WTC11 (cell line): ENCODE measurements around the gene DENND4B. TPM values are rescaled to one million over a fixed set of nuclear protein-coding genes. Genes with fewer than 3 reads are reported as not detected.

Experiments
- ATF1 ChIP-seq: sonication (generic); formaldehyde crosslinking; IDR thresholded peaks from 2 replicates; pipeline ENCODE4 v1.8.1; 2023; ENCODE audit warnings: mild to moderate bottlenecking, moderate library complexity, missing genetic modification reagents
- CREM ChIP-seq: sonication (generic); formaldehyde crosslinking; IDR thresholded peaks from 2 replicates; pipeline ENCODE4 v1.8.1; 2022; ENCODE audit warnings: mild to moderate bottlenecking, missing genetic modification reagents, moderate library complexity
- EMX1 ChIP-seq: fragments of 250-450 bp; sonication (Bioruptor Pico); IDR thresholded peaks from 2 replicates; pipeline ENCODE4 v1.8.0; 2021; ENCODE audit warnings: mild to moderate bottlenecking
- ESRRA ChIP-seq: sonication (generic); formaldehyde crosslinking; IDR thresholded peaks from 2 replicates; pipeline ENCODE4 v1.8.1; 2022; ENCODE audit warnings: mild to moderate bottlenecking, missing genetic modification reagents, borderline replicate concordance
- FOXJ3 ChIP-seq: sonication (generic); formaldehyde crosslinking; IDR thresholded peaks from 2 replicates; pipeline ENCODE4 v1.9.0; 2021; ENCODE audit warnings: missing genetic modification reagents, mild to moderate bottlenecking, borderline replicate concordance
- GTF2I ChIP-seq: fragments of 250-450 bp; sonication (Bioruptor Pico); conservative IDR thresholded peaks from 2 replicates; pipeline ENCODE4 v1.4.0; 2021; ENCODE audit warnings: mild to moderate bottlenecking
- HMGA2 ChIP-seq: fragments of 250-450 bp; sonication (Bioruptor Pico); IDR thresholded peaks from 2 replicates; pipeline ENCODE4 v1.4.0; 2021; ENCODE audit warnings: mild to moderate bottlenecking, moderate library complexity
- JUN ChIP-seq: sonication (generic); formaldehyde crosslinking; IDR thresholded peaks from 2 replicates; pipeline ENCODE4 v1.8.0; 2023; ENCODE audit warnings: mild to moderate bottlenecking, missing genetic modification reagents
- MXD4 ChIP-seq: fragments of 250-450 bp; sonication (Bioruptor Pico); IDR thresholded peaks from 2 replicates; pipeline ENCODE4 v1.8.0; 2021; ENCODE audit warnings: mild to moderate bottlenecking, moderate library complexity, borderline replicate concordance
- OVOL2 ChIP-seq: fragments of 250-450 bp; sonication (Bioruptor Pico); IDR thresholded peaks from 2 replicates; pipeline ENCODE4 v1.9.0; 2021; ENCODE audit warnings: mild to moderate bottlenecking, borderline replicate concordance
- SMAD4 ChIP-seq: sonication (generic); formaldehyde crosslinking; IDR thresholded peaks from 2 replicates; pipeline ENCODE4 v1.8.0; 2022; ENCODE audit warnings: mild to moderate bottlenecking, missing genetic modification reagents
- SOX15 ChIP-seq: fragments of 250-450 bp; sonication (Bioruptor Pico); IDR thresholded peaks from 2 replicates; pipeline ENCODE4 v1.9.0; 2021; ENCODE audit warnings: mild to moderate bottlenecking
- ZNF317 ChIP-seq: sonication (generic); formaldehyde crosslinking; IDR thresholded peaks from 2 replicates; pipeline ENCODE4 v1.8.1; 2023; ENCODE audit warnings: low read depth, mild to moderate bottlenecking, moderate library complexity, missing genetic modification reagents, borderline replicate concordance
- ZNF396 ChIP-seq: fragments of 250-450 bp; sonication (Bioruptor Pico); IDR thresholded peaks from 2 replicates; pipeline ENCODE4 v1.8.0; 2021; ENCODE audit warnings: mild to moderate bottlenecking, moderate library complexity, borderline replicate concordance
- ZNF416 ChIP-seq: fragments of 250-450 bp; sonication (Bioruptor Pico); IDR thresholded peaks from 2 replicates; pipeline ENCODE4 v1.9.0; 2021; ENCODE audit warnings: mild to moderate bottlenecking, inconsistent platforms
- total RNA-seq: library from RNA; stranded (reverse); gene quantifications from 3 replicates; pipeline ENCODE4 v1.2.3, GENCODE V29; 2021
- TF ChIP-seq, protein P1 (sequence below): fragments of 250-450 bp; sonication (Bioruptor Pico); IDR thresholded peaks from 2 replicates; pipeline ENCODE4 v1.9.0; 2021; ENCODE audit warnings: mild to moderate bottlenecking, borderline replicate concordance
- TF ChIP-seq, protein P2 (sequence below): sonication (generic); formaldehyde crosslinking; IDR thresholded peaks from 2 replicates; pipeline ENCODE4 v1.8.1; 2023; ENCODE audit warnings: mild to moderate bottlenecking, missing genetic modification reagents
- TF ChIP-seq, protein P3 (sequence below): sonication (generic); formaldehyde crosslinking; IDR thresholded peaks from 2 replicates; pipeline ENCODE4 v1.8.0; 2023; ENCODE audit warnings: missing genetic modification reagents
- TF ChIP-seq, protein P4 (sequence below): sonication (generic); formaldehyde crosslinking; IDR thresholded peaks from 2 replicates; pipeline ENCODE4 v1.8.1; 2022; ENCODE audit warnings: low read depth, mild to moderate bottlenecking, moderate library complexity, missing genetic modification reagents, borderline replicate concordance
- TF ChIP-seq, protein P5 (sequence below): sonication (generic); formaldehyde crosslinking; IDR thresholded peaks from 2 replicates; pipeline ENCODE4 v1.8.1; 2022; ENCODE audit warnings: mild to moderate bottlenecking, moderate library complexity, missing genetic modification reagents
- TF ChIP-seq, protein P6 (sequence below): sonication (generic); formaldehyde crosslinking; IDR thresholded peaks from 2 replicates; pipeline ENCODE4 v1.8.0; 2022; ENCODE audit warnings: mild to moderate bottlenecking, missing genetic modification reagents
- TF ChIP-seq, protein P7 (sequence below): sonication (generic); formaldehyde crosslinking; IDR thresholded peaks from 2 replicates; pipeline ENCODE4 v1.8.0; 2022; ENCODE audit warnings: mild to moderate bottlenecking, missing genetic modification reagents
- TF ChIP-seq, protein P8 (sequence below): sonication (generic); formaldehyde crosslinking; IDR thresholded peaks from 2 replicates; pipeline ENCODE4 v1.8.1; 2023; ENCODE audit warnings: mild to moderate bottlenecking, missing genetic modification reagents, borderline replicate concordance

Gene DENND4B
- total RNA-seq, 1 experiment from 2014 or later, result 93.1 TPM

DNA sequence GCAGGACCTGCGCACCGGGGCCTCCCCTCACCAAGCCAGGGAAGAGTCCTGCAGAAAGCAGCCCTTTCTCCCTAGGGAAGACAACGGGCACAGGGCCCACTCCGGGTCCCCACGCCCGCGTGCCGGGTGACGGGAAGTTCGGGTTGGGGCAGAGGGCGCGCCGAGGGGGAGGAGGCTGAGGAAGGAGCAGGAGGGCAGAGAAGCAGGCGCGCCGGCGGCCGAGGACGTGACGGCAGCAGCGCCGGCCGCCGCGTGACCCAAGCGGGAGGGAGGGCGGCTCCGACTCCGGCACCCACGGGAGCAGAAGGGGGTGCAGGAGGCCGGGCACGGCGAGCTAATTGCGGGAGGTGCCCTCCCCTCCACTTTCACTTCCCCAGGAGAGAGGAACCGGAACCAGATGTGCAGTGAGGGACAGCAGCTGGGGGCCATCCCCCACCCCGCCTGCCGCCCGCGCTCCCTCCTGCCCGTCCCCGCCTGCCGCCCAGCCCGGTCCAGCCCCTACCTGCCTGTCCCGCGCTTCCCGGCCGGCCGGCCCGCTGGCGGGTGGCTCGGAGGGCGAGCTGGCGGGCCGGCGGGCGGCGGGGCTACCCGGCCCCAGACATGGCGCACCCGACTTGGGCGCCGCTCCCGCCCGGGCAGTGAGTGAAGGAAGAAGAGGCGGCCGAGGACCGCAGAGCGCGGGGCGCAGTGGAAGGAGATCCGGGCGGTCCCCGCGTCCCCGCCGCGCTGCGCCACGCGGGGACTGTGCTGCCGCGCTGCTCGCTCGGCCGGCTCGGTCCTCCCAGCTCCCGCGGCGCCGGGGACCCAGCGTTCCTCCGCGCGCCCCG is 510 bp downstream of the DENND4B start (continued):
- TF ChIP-seq, protein P1, sequence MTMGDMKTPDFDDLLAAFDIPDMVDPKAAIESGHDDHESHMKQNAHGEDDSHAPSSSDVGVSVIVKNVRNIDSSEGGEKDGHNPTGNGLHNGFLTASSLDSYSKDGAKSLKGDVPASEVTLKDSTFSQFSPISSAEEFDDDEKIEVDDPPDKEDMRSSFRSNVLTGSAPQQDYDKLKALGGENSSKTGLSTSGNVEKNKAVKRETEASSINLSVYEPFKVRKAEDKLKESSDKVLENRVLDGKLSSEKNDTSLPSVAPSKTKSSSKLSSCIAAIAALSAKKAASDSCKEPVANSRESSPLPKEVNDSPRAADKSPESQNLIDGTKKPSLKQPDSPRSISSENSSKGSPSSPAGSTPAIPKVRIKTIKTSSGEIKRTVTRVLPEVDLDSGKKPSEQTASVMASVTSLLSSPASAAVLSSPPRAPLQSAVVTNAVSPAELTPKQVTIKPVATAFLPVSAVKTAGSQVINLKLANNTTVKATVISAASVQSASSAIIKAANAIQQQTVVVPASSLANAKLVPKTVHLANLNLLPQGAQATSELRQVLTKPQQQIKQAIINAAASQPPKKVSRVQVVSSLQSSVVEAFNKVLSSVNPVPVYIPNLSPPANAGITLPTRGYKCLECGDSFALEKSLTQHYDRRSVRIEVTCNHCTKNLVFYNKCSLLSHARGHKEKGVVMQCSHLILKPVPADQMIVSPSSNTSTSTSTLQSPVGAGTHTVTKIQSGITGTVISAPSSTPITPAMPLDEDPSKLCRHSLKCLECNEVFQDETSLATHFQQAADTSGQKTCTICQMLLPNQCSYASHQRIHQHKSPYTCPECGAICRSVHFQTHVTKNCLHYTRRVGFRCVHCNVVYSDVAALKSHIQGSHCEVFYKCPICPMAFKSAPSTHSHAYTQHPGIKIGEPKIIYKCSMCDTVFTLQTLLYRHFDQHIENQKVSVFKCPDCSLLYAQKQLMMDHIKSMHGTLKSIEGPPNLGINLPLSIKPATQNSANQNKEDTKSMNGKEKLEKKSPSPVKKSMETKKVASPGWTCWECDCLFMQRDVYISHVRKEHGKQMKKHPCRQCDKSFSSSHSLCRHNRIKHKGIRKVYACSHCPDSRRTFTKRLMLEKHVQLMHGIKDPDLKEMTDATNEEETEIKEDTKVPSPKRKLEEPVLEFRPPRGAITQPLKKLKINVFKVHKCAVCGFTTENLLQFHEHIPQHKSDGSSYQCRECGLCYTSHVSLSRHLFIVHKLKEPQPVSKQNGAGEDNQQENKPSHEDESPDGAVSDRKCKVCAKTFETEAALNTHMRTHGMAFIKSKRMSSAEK (CRISPR knock-in tag), result no peak
- TF ChIP-seq, protein P2, sequence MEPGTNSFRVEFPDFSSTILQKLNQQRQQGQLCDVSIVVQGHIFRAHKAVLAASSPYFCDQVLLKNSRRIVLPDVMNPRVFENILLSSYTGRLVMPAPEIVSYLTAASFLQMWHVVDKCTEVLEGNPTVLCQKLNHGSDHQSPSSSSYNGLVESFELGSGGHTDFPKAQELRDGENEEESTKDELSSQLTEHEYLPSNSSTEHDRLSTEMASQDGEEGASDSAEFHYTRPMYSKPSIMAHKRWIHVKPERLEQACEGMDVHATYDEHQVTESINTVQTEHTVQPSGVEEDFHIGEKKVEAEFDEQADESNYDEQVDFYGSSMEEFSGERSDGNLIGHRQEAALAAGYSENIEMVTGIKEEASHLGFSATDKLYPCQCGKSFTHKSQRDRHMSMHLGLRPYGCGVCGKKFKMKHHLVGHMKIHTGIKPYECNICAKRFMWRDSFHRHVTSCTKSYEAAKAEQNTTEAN (CRISPR knock-in tag), result 0 out of 2 replicates have a peak, but pooled peaks have one; percentile 22
- TF ChIP-seq, protein P3, sequence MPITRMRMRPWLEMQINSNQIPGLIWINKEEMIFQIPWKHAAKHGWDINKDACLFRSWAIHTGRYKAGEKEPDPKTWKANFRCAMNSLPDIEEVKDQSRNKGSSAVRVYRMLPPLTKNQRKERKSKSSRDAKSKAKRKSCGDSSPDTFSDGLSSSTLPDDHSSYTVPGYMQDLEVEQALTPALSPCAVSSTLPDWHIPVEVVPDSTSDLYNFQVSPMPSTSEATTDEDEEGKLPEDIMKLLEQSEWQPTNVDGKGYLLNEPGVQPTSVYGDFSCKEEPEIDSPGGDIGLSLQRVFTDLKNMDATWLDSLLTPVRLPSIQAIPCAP, result 0 out of 2 replicates have a peak, but pooled peaks have one; percentile 66
- TF ChIP-seq CREM (no peak), ZNF416 (no peak), ZNF317 (CRISPR knock-in tag) (no peak), ZNF396 (CRISPR knock-in tag) (no peak), GTF2I (CRISPR knock-in tag) (no peak), SMAD4 (CRISPR knock-in tag) (no peak), EMX1 (CRISPR knock-in tag) (no peak), JUN (CRISPR knock-in tag) (0 out of 2 replicates have a peak, but pooled peaks have one; percentile 31), ATF1 (no peak), ESRRA (no peak), HMGA2 (CRISPR knock-in tag) (no peak), FOXJ3 (CRISPR knock-in tag) (no peak), SOX15 (CRISPR knock-in tag) (no peak), OVOL2 (CRISPR knock-in tag) (no peak), MXD4 (CRISPR knock-in tag) (no peak)
- TF ChIP-seq, protein P4, sequence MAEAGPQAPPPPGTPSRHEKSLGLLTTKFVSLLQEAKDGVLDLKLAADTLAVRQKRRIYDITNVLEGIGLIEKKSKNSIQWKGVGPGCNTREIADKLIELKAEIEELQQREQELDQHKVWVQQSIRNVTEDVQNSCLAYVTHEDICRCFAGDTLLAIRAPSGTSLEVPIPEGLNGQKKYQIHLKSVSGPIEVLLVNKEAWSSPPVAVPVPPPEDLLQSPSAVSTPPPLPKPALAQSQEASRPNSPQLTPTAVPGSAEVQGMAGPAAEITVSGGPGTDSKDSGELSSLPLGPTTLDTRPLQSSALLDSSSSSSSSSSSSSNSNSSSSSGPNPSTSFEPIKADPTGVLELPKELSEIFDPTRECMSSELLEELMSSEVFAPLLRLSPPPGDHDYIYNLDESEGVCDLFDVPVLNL (CRISPR knock-in tag), result no peak
- TF ChIP-seq, protein P5, sequence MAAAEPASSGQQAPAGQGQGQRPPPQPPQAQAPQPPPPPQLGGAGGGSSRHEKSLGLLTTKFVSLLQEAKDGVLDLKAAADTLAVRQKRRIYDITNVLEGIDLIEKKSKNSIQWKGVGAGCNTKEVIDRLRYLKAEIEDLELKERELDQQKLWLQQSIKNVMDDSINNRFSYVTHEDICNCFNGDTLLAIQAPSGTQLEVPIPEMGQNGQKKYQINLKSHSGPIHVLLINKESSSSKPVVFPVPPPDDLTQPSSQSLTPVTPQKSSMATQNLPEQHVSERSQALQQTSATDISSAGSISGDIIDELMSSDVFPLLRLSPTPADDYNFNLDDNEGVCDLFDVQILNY, result no peak
- TF ChIP-seq, protein P6, sequence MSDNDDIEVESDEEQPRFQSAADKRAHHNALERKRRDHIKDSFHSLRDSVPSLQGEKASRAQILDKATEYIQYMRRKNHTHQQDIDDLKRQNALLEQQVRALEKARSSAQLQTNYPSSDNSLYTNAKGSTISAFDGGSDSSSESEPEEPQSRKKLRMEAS (CRISPR knock-in tag), result peak; percentile 47; the same call in 1 of the 2 replicates
- TF ChIP-seq, protein P7, sequence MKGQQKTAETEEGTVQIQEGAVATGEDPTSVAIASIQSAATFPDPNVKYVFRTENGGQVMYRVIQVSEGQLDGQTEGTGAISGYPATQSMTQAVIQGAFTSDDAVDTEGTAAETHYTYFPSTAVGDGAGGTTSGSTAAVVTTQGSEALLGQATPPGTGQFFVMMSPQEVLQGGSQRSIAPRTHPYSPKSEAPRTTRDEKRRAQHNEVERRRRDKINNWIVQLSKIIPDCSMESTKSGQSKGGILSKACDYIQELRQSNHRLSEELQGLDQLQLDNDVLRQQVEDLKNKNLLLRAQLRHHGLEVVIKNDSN, result peak; percentile 64; the same call in 1 of the 2 replicates
- TF ChIP-seq, protein P8, sequence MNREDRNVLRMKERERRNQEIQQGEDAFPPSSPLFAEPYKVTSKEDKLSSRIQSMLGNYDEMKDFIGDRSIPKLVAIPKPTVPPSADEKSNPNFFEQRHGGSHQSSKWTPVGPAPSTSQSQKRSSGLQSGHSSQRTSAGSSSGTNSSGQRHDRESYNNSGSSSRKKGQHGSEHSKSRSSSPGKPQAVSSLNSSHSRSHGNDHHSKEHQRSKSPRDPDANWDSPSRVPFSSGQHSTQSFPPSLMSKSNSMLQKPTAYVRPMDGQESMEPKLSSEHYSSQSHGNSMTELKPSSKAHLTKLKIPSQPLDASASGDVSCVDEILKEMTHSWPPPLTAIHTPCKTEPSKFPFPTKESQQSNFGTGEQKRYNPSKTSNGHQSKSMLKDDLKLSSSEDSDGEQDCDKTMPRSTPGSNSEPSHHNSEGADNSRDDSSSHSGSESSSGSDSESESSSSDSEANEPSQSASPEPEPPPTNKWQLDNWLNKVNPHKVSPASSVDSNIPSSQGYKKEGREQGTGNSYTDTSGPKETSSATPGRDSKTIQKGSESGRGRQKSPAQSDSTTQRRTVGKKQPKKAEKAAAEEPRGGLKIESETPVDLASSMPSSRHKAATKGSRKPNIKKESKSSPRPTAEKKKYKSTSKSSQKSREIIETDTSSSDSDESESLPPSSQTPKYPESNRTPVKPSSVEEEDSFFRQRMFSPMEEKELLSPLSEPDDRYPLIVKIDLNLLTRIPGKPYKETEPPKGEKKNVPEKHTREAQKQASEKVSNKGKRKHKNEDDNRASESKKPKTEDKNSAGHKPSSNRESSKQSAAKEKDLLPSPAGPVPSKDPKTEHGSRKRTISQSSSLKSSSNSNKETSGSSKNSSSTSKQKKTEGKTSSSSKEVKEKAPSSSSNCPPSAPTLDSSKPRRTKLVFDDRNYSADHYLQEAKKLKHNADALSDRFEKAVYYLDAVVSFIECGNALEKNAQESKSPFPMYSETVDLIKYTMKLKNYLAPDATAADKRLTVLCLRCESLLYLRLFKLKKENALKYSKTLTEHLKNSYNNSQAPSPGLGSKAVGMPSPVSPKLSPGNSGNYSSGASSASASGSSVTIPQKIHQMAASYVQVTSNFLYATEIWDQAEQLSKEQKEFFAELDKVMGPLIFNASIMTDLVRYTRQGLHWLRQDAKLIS (CRISPR knock-in tag), result 0 out of 2 replicates have a peak, but pooled peaks have one; percentile 57
